NCI-H1930 (cell line): ENCODE measurements around the gene CEP19.

Experiments used
- DNase-seq, 2 experiments: peaks; one replicate each; lab custom pipeline; 2025; lab: John Stamatoyannopoulos, UW

Gene CEP19

GRCh38 chr3:196666001-196666867 is 45.8 kb downstream of the CEP19 start:
- DNase-seq: no peak

DNA sequence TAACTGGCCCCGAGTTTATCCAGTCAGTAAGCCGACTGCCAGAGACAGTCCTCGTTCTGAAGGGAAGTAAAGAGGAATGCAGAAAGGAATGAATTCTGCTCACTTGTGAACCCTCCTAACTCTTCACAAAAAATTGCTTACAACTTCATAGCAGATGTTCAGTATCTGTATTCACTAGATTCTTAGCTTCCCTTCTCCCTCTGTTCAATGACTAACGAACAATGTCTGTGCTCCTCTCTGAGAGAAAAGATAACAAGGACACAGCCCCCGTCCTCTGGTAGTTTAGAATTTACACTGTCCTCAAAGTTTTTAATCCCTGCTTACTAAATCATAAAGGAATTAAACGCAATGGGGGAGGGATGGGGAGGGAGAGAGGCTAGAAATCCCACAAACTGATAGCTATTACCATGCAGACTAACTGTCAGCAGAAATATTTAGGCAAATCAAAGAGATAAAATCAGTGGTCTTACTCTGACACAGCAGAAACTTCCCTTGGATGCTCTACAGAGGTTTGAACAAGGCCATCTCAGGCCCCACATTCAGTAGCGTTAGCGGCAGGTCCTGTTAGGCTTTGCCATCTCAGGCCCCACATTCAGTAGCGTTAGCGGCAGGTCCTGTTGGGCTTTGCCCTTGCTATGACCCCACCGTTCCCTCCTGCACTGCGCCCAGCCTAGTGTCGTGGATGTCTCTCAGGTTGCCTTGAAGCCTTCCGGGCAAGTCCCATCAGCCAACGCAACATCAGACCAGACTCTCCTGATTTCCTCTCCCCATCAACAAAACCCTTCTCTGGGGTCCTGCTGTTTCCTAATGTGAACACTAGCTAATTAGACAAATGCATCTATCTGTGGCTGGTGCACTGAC is 49.1 kb downstream of the CEP19 start:
- DNase-seq: no peak

- no peak for DNase-seq
Observed at GRCh38 chr3:196662033-196662432, 50.0 kb downstream of the CEP19 start.

DNA sequence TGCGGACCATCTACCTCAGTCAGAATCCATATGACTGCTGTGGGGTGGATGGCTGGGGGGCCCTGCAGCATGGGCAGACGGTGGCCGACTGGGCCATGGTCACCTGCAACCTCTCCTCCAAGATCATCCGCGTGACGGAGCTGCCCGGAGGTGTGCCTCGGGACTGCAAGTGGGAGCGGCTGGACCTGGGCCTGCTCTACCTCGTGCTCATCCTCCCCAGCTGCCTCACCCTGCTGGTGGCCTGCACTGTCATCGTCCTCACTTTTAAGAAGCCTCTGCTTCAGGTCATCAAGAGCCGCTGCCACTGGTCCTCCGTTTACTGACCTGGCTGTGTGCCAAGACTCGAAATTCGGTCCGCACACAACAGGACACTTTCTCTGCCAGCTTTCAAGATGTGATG is 50.6 kb downstream of the CEP19 start:
- no peak for DNase-seq

DNA sequence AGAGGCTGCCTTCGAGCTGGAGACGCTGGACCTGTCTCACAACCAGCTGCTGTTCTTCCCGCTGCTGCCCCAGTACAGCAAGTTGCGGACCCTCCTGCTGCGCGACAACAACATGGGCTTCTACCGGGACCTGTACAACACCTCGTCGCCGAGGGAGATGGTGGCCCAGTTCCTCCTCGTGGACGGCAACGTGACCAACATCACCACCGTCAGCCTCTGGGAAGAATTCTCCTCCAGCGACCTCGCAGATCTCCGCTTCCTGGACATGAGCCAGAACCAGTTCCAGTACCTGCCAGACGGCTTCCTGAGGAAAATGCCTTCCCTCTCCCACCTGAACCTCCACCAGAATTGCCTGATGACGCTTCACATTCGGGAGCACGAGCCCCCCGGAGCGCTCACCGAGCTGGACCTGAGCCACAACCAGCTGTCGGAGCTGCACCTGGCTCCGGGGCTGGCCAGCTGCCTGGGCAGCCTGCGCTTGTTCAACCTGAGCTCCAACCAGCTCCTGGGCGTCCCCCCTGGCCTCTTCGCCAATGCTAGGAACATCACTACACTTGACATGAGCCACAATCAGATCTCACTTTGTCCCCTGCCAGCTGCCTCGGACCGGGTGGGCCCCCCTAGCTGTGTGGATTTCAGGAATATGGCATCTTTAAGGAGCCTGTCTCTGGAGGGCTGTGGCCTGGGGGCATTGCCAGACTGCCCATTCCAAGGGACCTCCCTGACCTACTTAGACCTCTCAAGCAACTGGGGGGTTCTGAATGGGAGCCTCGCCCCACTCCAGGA is 51.5 kb downstream of the CEP19 start:
- DNase-seq: no peak

DNA sequence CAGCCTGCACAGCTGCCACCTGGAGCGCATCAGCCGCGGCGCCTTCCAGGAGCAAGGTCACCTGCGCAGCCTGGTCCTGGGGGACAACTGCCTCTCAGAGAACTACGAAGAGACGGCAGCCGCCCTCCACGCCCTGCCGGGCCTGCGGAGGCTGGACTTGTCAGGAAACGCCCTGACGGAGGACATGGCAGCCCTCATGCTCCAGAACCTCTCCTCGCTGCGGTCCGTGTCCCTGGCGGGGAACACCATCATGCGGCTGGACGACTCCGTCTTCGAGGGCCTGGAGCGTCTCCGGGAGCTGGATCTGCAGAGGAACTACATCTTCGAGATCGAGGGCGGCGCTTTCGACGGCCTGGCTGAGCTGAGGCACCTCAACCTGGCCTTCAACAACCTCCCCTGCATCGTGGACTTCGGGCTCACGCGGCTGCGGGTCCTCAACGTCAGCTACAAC is 52.1 kb downstream of the CEP19 start:
- DNase-seq: no peak
